PC-9 (cell line): Measurements from ENCODE around the gene DOHH. TPM values are rescaled to one million over a fixed set of nuclear protein-coding genes. Genes with fewer than 3 reads are reported as not detected.

Source experiments
- BruUV-seq: library from RNA; stranded (reverse); fragments of 400-500 nt; replicated peaks from 2 replicates; lab custom pipeline; 2021; lab: Mats Ljungman, UMichigan
- CTCF ChIA-PET: fragments of 300-600 bp; sonication (Branson Sonifier 250); formaldehyde crosslinking; loops from one replicate; lab custom pipeline; 2022; ENCODE audit warnings: antibody characterized with exemption; lab: Charles Lee
- POLR2A ChIA-PET: fragments of 300-600 bp; sonication (Branson Sonifier 250); formaldehyde crosslinking; loops from one replicate; lab custom pipeline; 2022; ENCODE audit warnings: antibody characterized with exemption; ENCODE audit not compliant: unreplicated experiment; lab: Charles Lee
- DNase-seq, 2 experiments: peaks; one replicate each; pipeline versions ENCODE4 v3.0.0 to v3.0.0-alpha.2; 2015 to 2022; ENCODE audit warnings: mixed read lengths in 1 of 2
- H2AFZ ChIP-seq: fragments of 200-600 bp; sonication (generic); 2 replicates; pipeline ENCODE4 v1.8.1; 2017; ENCODE audit warnings: antibody characterized with exemption
- H3F3A ChIP-seq: fragments of 200-600 bp; sonication (generic); 2 replicates; pipeline ENCODE4 v1.8.1; 2017; ENCODE audit warnings: antibody characterized with exemption, mild to moderate bottlenecking, low read depth; ENCODE audit not compliant: insufficient read depth
- H3K27ac ChIP-seq: fragments of 200-600 bp; sonication (generic); 2 replicates; pipeline ENCODE4 v1.6.1; 2016; ENCODE audit warnings: mixed run types
- H3K27me3 ChIP-seq: fragments of 200-600 bp; sonication (generic); 2 replicates; pipeline ENCODE4 v1.6.1; 2016; ENCODE audit warnings: low read depth, mixed run types; ENCODE audit not compliant: insufficient read depth
- H3K36me3 ChIP-seq: fragments of 200-600 bp; sonication (generic); 2 replicates; pipeline ENCODE4 v1.6.1; 2016; ENCODE audit warnings: low read depth, mixed run types
- H3K4me1 ChIP-seq: fragments of 200-600 bp; sonication (generic); replicated peaks from 2 replicates; pipeline ENCODE4 v1.6.1; 2016; ENCODE audit warnings: mixed run types; ENCODE audit not compliant: insufficient read depth
- H3K4me2 ChIP-seq: fragments of 200-600 bp; sonication (generic); 2 replicates; pipeline ENCODE4 v1.6.1; 2017; ENCODE audit warnings: mixed run types
- H3K4me3 ChIP-seq: fragments of 200-600 bp; sonication (generic); 2 replicates; pipeline ENCODE4 v1.6.1; 2016; ENCODE audit warnings: mixed run types
- H3K79me2 ChIP-seq: fragments of 200-600 bp; sonication (generic); 2 replicates; pipeline ENCODE4 v1.6.1; 2017; ENCODE audit warnings: low read depth, mixed run types
- H3K9me2 ChIP-seq: fragments of 200-600 bp; sonication (generic); 2 replicates; pipeline ENCODE4 v1.8.1; 2017; ENCODE audit warnings: mild to moderate bottlenecking; ENCODE audit not compliant: insufficient read depth
- H3K9me3 ChIP-seq: fragments of 200-600 bp; sonication (generic); 2 replicates; pipeline ENCODE4 v1.8.1; 2016; ENCODE audit warnings: low read depth; ENCODE audit not compliant: insufficient read depth
- H4K20me1 ChIP-seq: fragments of 200-600 bp; sonication (generic); 2 replicates; pipeline ENCODE4 v1.8.1; 2017; ENCODE audit not compliant: insufficient read depth
- CTCF ChIP-seq: fragments of 200-600 bp; sonication (generic); conservative IDR thresholded peaks from 2 replicates; pipeline ENCODE4 v1.6.1; 2017; ENCODE audit warnings: mixed run types, antibody characterized with exemption, mild to moderate bottlenecking, moderate library complexity
- EZH2 ChIP-seq: fragments of 200-600 bp; sonication (generic); IDR thresholded peaks from 2 replicates; pipeline ENCODE4 v1.8.0; 2017; ENCODE audit warnings: antibody characterized with exemption, low read depth
- intact Hi-C: fragments of 100-400 bp; cut with micrococcal nuclease; formaldehyde crosslinking; loops from one replicate; pipeline ENCODE4 v1.10.0; 2022; ENCODE audit not compliant: unreplicated experiment
- total RNA-seq: library from RNA; stranded (reverse); gene quantifications from 2 replicates; pipeline ENCODE4 v1.2.3, GENCODE V29; 2021

The DOHH gene
- total RNA-seq, 1 experiment from 2014 or later = 7.7 TPM

GRCh38 chr19:3533033-3533432, 32.6 kb upstream of the DOHH start:
- DNase-seq = no peak
- Histone ChIP-seq H3K4me3 (no peak overlapping the region), H3K79me2 (no peaks in the 10 kb centered on the region), H4K20me1 (no peaks in the 10 kb centered on the region; the same call in 1 of the 2 replicates), H3K9me2 (no peaks in the 10 kb centered on the region), H3K9me3 (no peaks in the 10 kb centered on the region), H2AFZ (no peak overlapping the region), H3K4me1 (no peaks in the 10 kb centered on the region), H3K4me2 (no peak overlapping the region), H3F3A (no peaks in the 10 kb centered on the region), H3K36me3 (no peaks in the 10 kb centered on the region), H3K27ac (no peak overlapping the region), H3K27me3 (no peaks in the 10 kb centered on the region)
- TF ChIP-seq EZH2 (no peak), CTCF (no peak)
- intact Hi-C loops = no loop called here
- ChIA-PET POLR2A (no interaction called here), CTCF (no interaction called here)
- BruUV-seq = no TSS peak

DNA sequence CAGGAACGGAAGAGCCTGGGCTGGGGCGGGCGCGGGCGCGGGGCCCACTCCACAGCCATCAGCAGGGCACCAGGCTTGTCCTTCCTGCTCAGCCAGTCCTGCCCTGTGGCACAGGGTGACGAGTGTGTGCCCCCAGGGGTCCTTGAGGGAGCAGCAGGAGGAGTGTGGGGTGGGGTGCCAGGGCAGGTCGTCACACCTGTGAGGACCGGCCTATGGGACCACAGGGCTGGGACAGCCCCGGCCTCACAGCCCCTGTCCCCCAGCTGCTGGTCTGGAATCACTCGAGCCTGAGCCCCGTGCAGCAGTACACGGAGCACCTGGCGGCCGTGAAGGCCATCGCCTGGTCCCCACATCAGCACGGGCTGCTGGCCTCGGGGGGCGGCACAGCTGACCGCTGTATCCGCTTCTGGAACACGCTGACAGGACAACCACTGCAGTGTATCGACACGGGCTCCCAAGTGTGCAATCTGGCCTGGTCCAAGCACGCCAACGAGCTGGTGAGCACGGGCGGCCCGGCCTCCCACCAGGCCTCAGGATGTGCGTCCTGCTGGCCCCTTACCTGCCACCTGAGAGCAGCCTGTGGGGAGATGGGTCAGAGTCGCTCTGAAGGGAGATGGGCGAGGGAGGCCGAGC, 31.8 kb upstream of the DOHH start:
- no peaks in the 10 kb centered on the region for H3K79me2 ChIP-seq
- no peaks in the 10 kb centered on the region for H3F3A ChIP-seq
- no peaks in the 10 kb centered on the region for H3K9me3 ChIP-seq
- no peak overlapping the region for H3K4me2 ChIP-seq
- H3K27me3 ChIP-seq = no peaks in the 10 kb centered on the region
- no peak for DNase-seq
- H3K36me3 ChIP-seq = no peaks in the 10 kb centered on the region
- no peak overlapping the region for H3K4me3 ChIP-seq
- no peak overlapping the region for H2AFZ ChIP-seq
- H3K4me1 ChIP-seq = no peaks in the 10 kb centered on the region
- no peaks in the 10 kb centered on the region for H3K9me2 ChIP-seq
- H3K27ac ChIP-seq = no peak overlapping the region
- intact Hi-C loops = no loop called here
- TF ChIP-seq CTCF (no peak), EZH2 (no peak)
- no TSS peak for BruUV-seq
- no peaks in the 10 kb centered on the region; the same call in 1 of the 2 replicates for H4K20me1 ChIP-seq
- ChIA-PET CTCF (no interaction called here), POLR2A (no interaction called here)

- BruUV-seq = no TSS peak
Measured at GRCh38 chr19:3531716-3532115, 31.2 kb upstream of the DOHH start.

More at GRCh38 chr19:3531716-3532115, 31.2 kb upstream of the DOHH start:
- intact Hi-C loops = no loop called here
- Histone ChIP-seq H3K27me3 (no peaks in the 10 kb centered on the region), H3K4me3 (no peak overlapping the region), H3K27ac (no peak overlapping the region), H2AFZ (no peak overlapping the region), H3K4me1 (no peaks in the 10 kb centered on the region), H3K9me3 (no peaks in the 10 kb centered on the region), H3K4me2 (no peak overlapping the region), H3K9me2 (no peaks in the 10 kb centered on the region), H3K36me3 (no peaks in the 10 kb centered on the region), H3F3A (no peaks in the 10 kb centered on the region), H4K20me1 (no peaks in the 10 kb centered on the region; the same call in 1 of the 2 replicates), H3K79me2 (no peaks in the 10 kb centered on the region)
- ChIA-PET POLR2A (no interaction called here), CTCF (no interaction called here)
- TF ChIP-seq EZH2 = no peak
- no peak for TF ChIP-seq CTCF
- no peak for DNase-seq
